ENCODE data around the gene MAGEA2B.

DNA sequence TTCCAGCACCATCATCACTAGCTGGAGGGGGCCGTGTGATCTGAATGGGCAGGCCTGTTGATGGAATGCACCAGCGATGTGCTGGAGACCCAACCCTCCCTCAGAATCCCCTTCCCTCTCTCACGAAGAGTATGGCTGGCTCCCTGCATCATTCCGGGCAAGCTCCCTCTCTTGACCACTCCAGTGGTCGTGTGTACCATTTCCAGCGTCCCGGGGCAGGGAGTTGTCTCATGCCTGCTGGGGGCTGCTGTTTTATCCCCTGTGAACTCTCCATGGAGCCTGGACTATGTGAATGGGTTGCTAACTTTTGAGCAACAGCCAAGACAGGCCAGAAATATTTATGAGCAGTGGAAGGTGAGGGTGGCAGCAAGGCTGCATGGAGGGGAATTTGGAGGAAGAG lies 11.0 kb downstream of the MAGEA2B start:
- TF ChIP-seq CTCF (IDR thresholded peaks at IDR 0.05), result no peak
- TF ChIP-seq ZFX (IDR thresholded peaks at IDR 0.05; ENCODE audit: borderline replicate concordance), result no peak
